ENCODE data around the gene MYF6.

DNA sequence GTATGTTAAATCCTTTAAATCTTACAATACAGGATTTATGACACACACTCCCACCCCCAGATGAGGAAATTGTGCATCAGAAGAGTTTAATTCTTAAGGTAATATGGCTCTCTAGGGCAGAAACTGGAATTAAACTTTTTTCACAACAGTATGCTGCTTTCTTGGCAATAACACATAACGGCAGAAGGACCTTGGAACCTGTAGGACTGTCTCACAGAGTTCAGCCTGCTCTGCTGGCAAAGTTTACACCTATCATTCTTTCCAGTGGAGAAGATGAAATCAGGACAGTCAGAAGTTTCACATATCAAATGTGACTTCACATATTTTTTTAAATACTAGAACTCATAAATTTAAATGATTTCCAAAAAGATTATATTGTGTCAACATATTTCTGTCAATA, 30.6 kb upstream of the MYF6 start:
- TF ChIP-seq EZH2 (IDR thresholded peaks at IDR 0.05; ENCODE audit: borderline replicate concordance) (no peak), EZH2phosphoT487 (IDR thresholded peaks at IDR 0.05; ENCODE audit: low read depth, severe bottlenecking, unreplicated experiment) (no peak)
- TF ChIP-seq, protein P1, sequence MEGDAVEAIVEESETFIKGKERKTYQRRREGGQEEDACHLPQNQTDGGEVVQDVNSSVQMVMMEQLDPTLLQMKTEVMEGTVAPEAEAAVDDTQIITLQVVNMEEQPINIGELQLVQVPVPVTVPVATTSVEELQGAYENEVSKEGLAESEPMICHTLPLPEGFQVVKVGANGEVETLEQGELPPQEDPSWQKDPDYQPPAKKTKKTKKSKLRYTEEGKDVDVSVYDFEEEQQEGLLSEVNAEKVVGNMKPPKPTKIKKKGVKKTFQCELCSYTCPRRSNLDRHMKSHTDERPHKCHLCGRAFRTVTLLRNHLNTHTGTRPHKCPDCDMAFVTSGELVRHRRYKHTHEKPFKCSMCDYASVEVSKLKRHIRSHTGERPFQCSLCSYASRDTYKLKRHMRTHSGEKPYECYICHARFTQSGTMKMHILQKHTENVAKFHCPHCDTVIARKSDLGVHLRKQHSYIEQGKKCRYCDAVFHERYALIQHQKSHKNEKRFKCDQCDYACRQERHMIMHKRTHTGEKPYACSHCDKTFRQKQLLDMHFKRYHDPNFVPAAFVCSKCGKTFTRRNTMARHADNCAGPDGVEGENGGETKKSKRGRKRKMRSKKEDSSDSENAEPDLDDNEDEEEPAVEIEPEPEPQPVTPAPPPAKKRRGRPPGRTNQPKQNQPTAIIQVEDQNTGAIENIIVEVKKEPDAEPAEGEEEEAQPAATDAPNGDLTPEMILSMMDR (IDR thresholded peaks at IDR 0.05; ENCODE audit: poor library complexity), result no peak
